Measurements from ENCODE around the gene HES4. TPM values are rescaled to one million over a fixed set of nuclear protein-coding genes. Genes with fewer than 3 reads are reported as not detected.
"Not testable (repeated sequence)": the region's sequence is repeated elsewhere in the genome, so short reads cannot be mapped to it uniquely, and the experiment has no call there.

The HES4 gene
- total RNA-seq, 1 experiment from 2014 or later = 35.5 TPM

- no peak overlapping the region for H3K27ac Mint-ChIP-seq (ENCODE audit: unreplicated experiment)
- CTCF ChIA-PET = no interaction called here
- DNase-seq = no peak
- peaks cover 34% of the 10 kb centered on the region for H3K27me3 Mint-ChIP-seq (ENCODE audit: unreplicated experiment)
- H3K4me1 Mint-ChIP-seq (ENCODE audit: low read depth, unreplicated experiment) = peaks cover 18% of the 10 kb centered on the region
- H3K36me3 Mint-ChIP-seq (ENCODE audit: insufficient read depth, unreplicated experiment) = peaks cover 23% of the 10 kb centered on the region
- no TSS peak for BruUV-seq (replicated peaks)
- no peaks in the 10 kb centered on the region for H3K9me3 Mint-ChIP-seq (ENCODE audit: low read depth, unreplicated experiment)
- intact Hi-C loops (cut with micrococcal nuclease; ENCODE audit: unreplicated experiment) = no loop called here
- H3K4me3 Mint-ChIP-seq (ENCODE audit: low read depth, unreplicated experiment) = no peak overlapping the region
- TF ChIP-seq CTCF (IDR thresholded peaks at IDR 0.05; ENCODE audit: unreplicated experiment) = no peak
Measured at GRCh38 chr1:979744-980072, 20.2 kb downstream of the HES4 start.

DNA sequence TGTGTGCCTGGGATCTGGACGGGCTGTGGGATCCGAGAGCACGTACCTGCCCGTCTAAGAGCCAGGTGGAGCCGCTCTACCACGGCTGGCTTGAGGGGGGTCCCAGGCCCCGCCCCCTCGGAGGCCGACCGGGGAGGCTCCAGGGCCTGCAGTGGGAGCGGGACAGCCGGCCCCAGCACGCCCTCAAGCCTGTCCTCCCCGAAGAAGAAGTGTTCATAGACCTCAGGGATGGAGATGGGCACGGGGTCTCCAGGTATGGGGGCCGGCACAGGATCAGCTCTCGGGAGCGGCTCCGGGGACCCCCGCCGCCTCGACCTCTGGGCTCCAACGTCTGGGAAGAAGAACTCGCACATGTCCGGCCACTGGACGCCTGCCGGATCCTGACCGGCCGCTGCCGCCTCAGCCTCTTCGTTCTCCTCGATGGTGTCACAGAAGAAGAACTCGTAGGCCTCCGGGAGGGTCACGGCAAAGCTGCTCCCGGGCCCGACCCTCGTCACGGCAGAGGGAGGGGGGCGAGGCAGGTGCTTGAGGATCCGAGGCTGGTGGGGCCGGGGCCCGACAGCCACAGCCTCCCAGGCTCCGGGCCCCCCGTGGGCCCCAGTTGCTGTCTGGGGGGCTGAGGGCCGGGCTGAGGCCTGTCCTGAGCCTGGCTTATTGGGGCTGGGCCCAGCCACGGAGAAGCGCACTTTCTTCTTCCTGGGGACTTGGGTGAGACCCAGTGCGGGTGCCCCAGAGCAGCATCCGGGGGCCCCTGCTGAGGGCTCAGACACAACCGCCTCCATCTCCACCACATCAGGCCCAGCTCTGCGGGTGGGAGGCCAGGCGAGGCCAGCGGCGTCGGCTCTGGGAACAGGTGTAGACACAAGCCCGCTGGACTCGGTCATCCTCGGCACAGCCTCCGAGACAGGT, 20.8 kb downstream of the HES4 start:
- Mint-ChIP-seq H3K27me3 (ENCODE audit: unreplicated experiment) (peaks cover 34% of the 10 kb centered on the region), H3K4me1 (ENCODE audit: low read depth, unreplicated experiment) (peaks cover 18% of the 10 kb centered on the region), H3K27ac (ENCODE audit: unreplicated experiment) (no peak overlapping the region), H3K36me3 (ENCODE audit: insufficient read depth, unreplicated experiment) (peaks cover 24% of the 10 kb centered on the region), H3K9me3 (ENCODE audit: low read depth, unreplicated experiment) (no peaks in the 10 kb centered on the region), H3K4me3 (ENCODE audit: low read depth, unreplicated experiment) (no peak overlapping the region)
- no TSS peak for BruUV-seq (replicated peaks)
- TF ChIP-seq CTCF (IDR thresholded peaks at IDR 0.05; ENCODE audit: unreplicated experiment) = no peak
- intact Hi-C loops (cut with micrococcal nuclease; ENCODE audit: unreplicated experiment) = no loop called here
- CTCF ChIA-PET = no interaction called here
- no peak for DNase-seq

GRCh38 chr1:978069-978834, 21.6 kb downstream of the HES4 start:
- intact Hi-C loops (cut with micrococcal nuclease; ENCODE audit: unreplicated experiment) = no loop called here
- H3K4me3 Mint-ChIP-seq (ENCODE audit: low read depth, unreplicated experiment) = peak overlapping the region; percentile 58
- BruUV-seq (replicated peaks) = no TSS peak
- H3K36me3 Mint-ChIP-seq (ENCODE audit: insufficient read depth, unreplicated experiment) = peaks cover 28% of the 10 kb centered on the region
- peak overlapping the region; percentile 82 for H3K27ac Mint-ChIP-seq (ENCODE audit: unreplicated experiment)
- H3K4me1 Mint-ChIP-seq (ENCODE audit: low read depth, unreplicated experiment) = peaks cover 18% of the 10 kb centered on the region
- peaks cover 27% of the 10 kb centered on the region for H3K27me3 Mint-ChIP-seq (ENCODE audit: unreplicated experiment)
- CTCF ChIA-PET = no interaction called here
- no peak for DNase-seq
- no peak for TF ChIP-seq CTCF (IDR thresholded peaks at IDR 0.05; ENCODE audit: unreplicated experiment)
- no peaks in the 10 kb centered on the region for H3K9me3 Mint-ChIP-seq (ENCODE audit: low read depth, unreplicated experiment)

- Mint-ChIP-seq H3K36me3 (ENCODE audit: insufficient read depth, unreplicated experiment) (peaks cover 30% of the 10 kb centered on the region), H3K27me3 (ENCODE audit: unreplicated experiment) (peaks cover 13% of the 10 kb centered on the region), H3K4me3 (ENCODE audit: low read depth, unreplicated experiment) (peak overlapping the region; percentile 66), H3K4me1 (ENCODE audit: low read depth, unreplicated experiment) (peaks cover 18% of the 10 kb centered on the region)
- H3K27ac Mint-ChIP-seq (ENCODE audit: unreplicated experiment); H3K9me3 Mint-ChIP-seq (ENCODE audit: low read depth, unreplicated experiment); intact Hi-C loops (cut with micrococcal nuclease; ENCODE audit: unreplicated experiment); DNase-seq; BruUV-seq (replicated peaks): not testable (repeated sequence)
- CTCF ChIA-PET = interaction anchor here (1.4 to 1.7 kb wide), 2 partner anchors 10 to 72 kb away, joined by 6 to 7 read pairs; partner anchors contain the start of gene PLEKHN1
Measured at GRCh38 chr1:976791-977190, 23.1 kb downstream of the HES4 start.
